H9 (cell line): ENCODE results near the gene ABCA13. TPM values are rescaled to one million over a fixed set of nuclear protein-coding genes. Genes with fewer than 3 reads are reported as not detected.

ENCODE experiments used
- DNase-seq: peaks from one replicate; pipeline ENCODE4 v3.0.0-alpha.2; 2017
- H2AFZ ChIP-seq: one replicate; pipeline ENCODE4 v1.6.1; 2013; ENCODE audit warnings: mild to moderate bottlenecking, low read length, control low read depth, moderate library complexity
- H2AK5ac ChIP-seq: 2 replicates; pipeline ENCODE4 v1.6.1; 2013; ENCODE audit warnings: low read length, control low read depth, mixed read lengths; ENCODE audit not compliant: insufficient read length
- H2BK120ac ChIP-seq: one replicate; pipeline ENCODE4 v1.6.1; 2013; ENCODE audit warnings: low read depth, mild to moderate bottlenecking, low read length, control low read depth, inconsistent platforms; ENCODE audit not compliant: poor library complexity, severe bottlenecking
- H2BK12ac ChIP-seq: 2 replicates; pipeline ENCODE4 v1.6.1; 2013; ENCODE audit warnings: low read length, control low read depth, mixed read lengths, low read depth; ENCODE audit not compliant: insufficient read length
- H2BK15ac ChIP-seq: 2 replicates; pipeline ENCODE4 v1.6.1; 2013; ENCODE audit warnings: low read depth, low read length, control low read depth
- H2BK20ac ChIP-seq: one replicate; pipeline ENCODE4 v1.6.1; 2013; ENCODE audit warnings: low read depth, mild to moderate bottlenecking, low read length, control low read depth, inconsistent platforms; ENCODE audit not compliant: poor library complexity, severe bottlenecking
- H2BK5ac ChIP-seq: 2 replicates; pipeline ENCODE4 v1.6.1; 2013; ENCODE audit warnings: low read length, control low read depth, mixed read lengths; ENCODE audit not compliant: insufficient read length
- H3K14ac ChIP-seq: 2 replicates; pipeline ENCODE4 v1.6.1; 2013; ENCODE audit warnings: low read length, control low read depth; ENCODE audit not compliant: insufficient read depth
- H3K18ac ChIP-seq: 2 replicates; pipeline ENCODE4 v1.6.1; 2013; ENCODE audit warnings: low read depth, mild to moderate bottlenecking, mixed read lengths, low read length, control low read depth; ENCODE audit not compliant: insufficient read length
- H3K23ac ChIP-seq: 2 replicates; pipeline ENCODE4 v1.6.1; 2013; ENCODE audit warnings: low read length, control low read depth, mixed read lengths, low read depth; ENCODE audit not compliant: insufficient read length
- H3K23me2 ChIP-seq: 2 replicates; pipeline ENCODE4 v1.6.1; 2013; ENCODE audit warnings: low read depth, mild to moderate bottlenecking, mixed read lengths, low read length, control low read depth; ENCODE audit not compliant: insufficient read length, poor library complexity, severe bottlenecking
- H3K27ac ChIP-seq: 2 replicates; pipeline ENCODE4 v1.5.1; 2013; ENCODE audit warnings: low read length, control low read depth, mixed read lengths, low read depth; ENCODE audit not compliant: insufficient read length
- H3K27me3 ChIP-seq: 2 replicates; pipeline ENCODE4 v1.6.1; 2013; ENCODE audit warnings: low read length, control low read depth, inconsistent platforms; ENCODE audit not compliant: insufficient read depth
- H3K4ac ChIP-seq: 2 replicates; pipeline ENCODE4 v1.6.1; 2013; ENCODE audit warnings: low read depth, mild to moderate bottlenecking, control low read depth, inconsistent platforms, low read length, moderate library complexity
- H3K4me1 ChIP-seq: 2 replicates; pipeline ENCODE4 v1.6.1; 2013; ENCODE audit warnings: low read length, control low read depth, inconsistent platforms; ENCODE audit not compliant: insufficient read depth
- H3K4me2 ChIP-seq: 2 replicates; pipeline ENCODE4 v1.6.1; 2013; ENCODE audit warnings: low read length, control low read depth, mixed read lengths; ENCODE audit not compliant: insufficient read length, insufficient read depth
- H3K56ac ChIP-seq: 2 replicates; pipeline ENCODE4 v1.6.1; 2013; ENCODE audit warnings: low read depth, mild to moderate bottlenecking, mixed read lengths, low read length, control low read depth; ENCODE audit not compliant: insufficient read length
- H3K79me1 ChIP-seq: 2 replicates; pipeline ENCODE4 v1.6.1; 2013; ENCODE audit warnings: low read depth, mild to moderate bottlenecking, moderate library complexity, low read length, control low read depth, inconsistent platforms; ENCODE audit not compliant: insufficient read depth, poor library complexity, severe bottlenecking
- H3K79me2 ChIP-seq: 2 replicates; pipeline ENCODE4 v1.6.1; 2013; ENCODE audit warnings: low read length, control low read depth, inconsistent platforms; ENCODE audit not compliant: insufficient read depth
- H3K9ac ChIP-seq: 2 replicates; pipeline ENCODE4 v1.6.1; 2013; ENCODE audit warnings: low read length, control low read depth, mixed read lengths; ENCODE audit not compliant: insufficient read length; ENCODE audit errors: extremely low read depth
- H3K9me3 ChIP-seq: one replicate; pipeline ENCODE4 v1.6.1; 2013; ENCODE audit warnings: low read depth, low read length, inconsistent platforms; ENCODE audit not compliant: control insufficient read depth
- H3T11ph ChIP-seq: one replicate; pipeline ENCODE4 v1.6.1; 2013; ENCODE audit warnings: mild to moderate bottlenecking, low read length, control low read depth, inconsistent platforms
- H4K20me1 ChIP-seq: one replicate; pipeline ENCODE4 v1.6.1; 2013; ENCODE audit not compliant: control insufficient read depth, insufficient read length, insufficient read depth
- H4K5ac ChIP-seq: 2 replicates; pipeline ENCODE4 v1.6.1; 2013; ENCODE audit warnings: low read depth, mild to moderate bottlenecking, mixed read lengths, low read length, control low read depth; ENCODE audit not compliant: insufficient read length
- H4K8ac ChIP-seq: replicated peaks from 2 replicates; pipeline ENCODE4 v1.6.1; 2013; ENCODE audit warnings: low read length, control low read depth, mixed read lengths, low read depth; ENCODE audit not compliant: insufficient read length
- H4K91ac ChIP-seq: 2 replicates; pipeline ENCODE4 v1.6.1; 2013; ENCODE audit warnings: low read depth, mild to moderate bottlenecking, moderate library complexity, mixed read lengths, low read length, control low read depth; ENCODE audit not compliant: insufficient read length
- H3K27ac Mint-ChIP-seq, 3 experiments: 2 replicates in 2 of 3; 3 replicates in 1 of 3; pipeline ENCODE4 v1.8.0; 2020 to 2021; ENCODE audit warnings: mixed read lengths in 3 of 3, mild to moderate bottlenecking in 1 of 3, moderate library complexity in 1 of 3
- H3K27me3 Mint-ChIP-seq: 2 replicates; pipeline ENCODE4 v1.8.0; 2021; ENCODE audit warnings: low read depth, mild to moderate bottlenecking, moderate library complexity, mixed read lengths
- H3K36me3 Mint-ChIP-seq, 3 experiments: 2 replicates in 2 of 3; 3 replicates in 1 of 3; pipeline ENCODE4 v1.8.0; 2020 to 2021; ENCODE audit warnings: low read depth in 3 of 3, mixed read lengths in 3 of 3; ENCODE audit not compliant: insufficient read depth in 1 of 3
- H3K4me1 Mint-ChIP-seq, 2 experiments: 2 replicates each; pipeline ENCODE4 v1.8.0; 2020; ENCODE audit warnings: mixed read lengths in 2 of 2
- H3K4me3 Mint-ChIP-seq, 2 experiments: 2 replicates in 1 of 2; 3 replicates in 1 of 2; pipeline ENCODE4 v1.8.0; 2020 to 2021; ENCODE audit warnings: mild to moderate bottlenecking in 2 of 2, mixed read lengths in 2 of 2, moderate library complexity in 1 of 2
- H3K9me3 Mint-ChIP-seq, 2 experiments: 2 replicates in 1 of 2; 3 replicates in 1 of 2; pipeline ENCODE4 v1.8.0; 2020; ENCODE audit warnings: mild to moderate bottlenecking in 2 of 2, mixed read lengths in 2 of 2, moderate library complexity in 1 of 2
- WGBS: extraction: QIAGEN DNeasy Blood & Tissue Kit; methylation state at CpG from one replicate; pipeline ENCODE4 v1.1.7; 2013; ENCODE audit warnings: missing lambda C conversion rate, low lambda C conversion rate, mixed read lengths; ENCODE audit not compliant: insufficient read length; ENCODE audit errors: extremely low coverage; 5-methylcytosine and 5-hydroxymethylcytosine counted together
- total RNA-seq: library from RNA; stranded (reverse); gene quantifications from 2 replicates; pipeline ENCODE4 v1.2.1, GENCODE V29; 2021
- TF ChIP-seq, protein P1 (sequence below): fragments of 200-600 bp; sonication (generic); conservative IDR thresholded peaks from 3 replicates; pipeline ENCODE4 v1.8.0; 2021; ENCODE audit warnings: antibody characterized with exemption, mild to moderate bottlenecking

ABCA13 gene
- total RNA-seq, 1 experiment from 2014 or later, result 0.11 TPM

DNA sequence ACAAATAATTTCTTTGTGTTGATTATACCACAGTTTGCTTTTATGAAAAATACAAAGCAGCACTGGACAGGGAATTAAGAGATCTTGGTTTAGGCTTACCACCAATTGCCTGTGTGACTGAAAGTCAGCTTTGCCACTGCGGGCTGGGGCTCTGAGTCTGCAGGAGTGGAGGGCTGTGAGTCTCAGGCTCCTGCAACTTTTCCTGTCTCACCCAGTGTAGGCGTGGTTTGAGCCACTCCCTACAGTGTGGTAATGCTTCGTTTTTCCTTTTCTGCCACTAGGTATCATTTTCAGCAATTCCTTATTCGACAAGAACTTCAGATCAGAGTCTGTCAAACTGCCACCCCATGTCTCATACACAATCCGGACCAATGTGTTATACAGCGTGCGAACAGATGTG, 180.6 kb downstream of the ABCA13 start:
- Mint-ChIP-seq H3K4me3 (no peak overlapping the region), H3K4me1 (no peaks in the 10 kb centered on the region), H3K27me3 (no peaks in the 10 kb centered on the region), H3K9me3 (peaks cover 0 to 2% of the 10 kb centered on the region in 2 experiments; a peak in 1 of 5 replicates), H3K36me3 (no peaks in the 10 kb centered on the region), H3K27ac (no peak overlapping the region)
- Histone ChIP-seq H3K79me2 (no peaks in the 10 kb centered on the region), H3K9me3 (no peaks in the 10 kb centered on the region), H4K91ac (no peak overlapping the region), H3K27me3 (no peaks in the 10 kb centered on the region), H3K4me1 (no peaks in the 10 kb centered on the region), H2AK5ac (no peak overlapping the region), H3K9ac (no peak overlapping the region), H2BK120ac (no peak overlapping the region), H3K23ac (no peak overlapping the region), H3K4me2 (no peak overlapping the region), H2BK15ac (no peak overlapping the region), H3K14ac (no peak overlapping the region), H4K20me1 (no peaks in the 10 kb centered on the region), H2BK12ac (no peak overlapping the region), H4K8ac (no peak overlapping the region), H3T11ph (no peak overlapping the region), H3K27ac (no peak overlapping the region), H2AFZ (no peak overlapping the region), H2BK20ac (no peak overlapping the region), H4K5ac (no peak overlapping the region), H2BK5ac (no peak overlapping the region), H3K23me2 (no peaks in the 10 kb centered on the region), H3K79me1 (no peaks in the 10 kb centered on the region), H3K18ac (no peak overlapping the region), H3K56ac (no peak overlapping the region), H3K4ac (no peak overlapping the region)
- TF ChIP-seq, protein P1, sequence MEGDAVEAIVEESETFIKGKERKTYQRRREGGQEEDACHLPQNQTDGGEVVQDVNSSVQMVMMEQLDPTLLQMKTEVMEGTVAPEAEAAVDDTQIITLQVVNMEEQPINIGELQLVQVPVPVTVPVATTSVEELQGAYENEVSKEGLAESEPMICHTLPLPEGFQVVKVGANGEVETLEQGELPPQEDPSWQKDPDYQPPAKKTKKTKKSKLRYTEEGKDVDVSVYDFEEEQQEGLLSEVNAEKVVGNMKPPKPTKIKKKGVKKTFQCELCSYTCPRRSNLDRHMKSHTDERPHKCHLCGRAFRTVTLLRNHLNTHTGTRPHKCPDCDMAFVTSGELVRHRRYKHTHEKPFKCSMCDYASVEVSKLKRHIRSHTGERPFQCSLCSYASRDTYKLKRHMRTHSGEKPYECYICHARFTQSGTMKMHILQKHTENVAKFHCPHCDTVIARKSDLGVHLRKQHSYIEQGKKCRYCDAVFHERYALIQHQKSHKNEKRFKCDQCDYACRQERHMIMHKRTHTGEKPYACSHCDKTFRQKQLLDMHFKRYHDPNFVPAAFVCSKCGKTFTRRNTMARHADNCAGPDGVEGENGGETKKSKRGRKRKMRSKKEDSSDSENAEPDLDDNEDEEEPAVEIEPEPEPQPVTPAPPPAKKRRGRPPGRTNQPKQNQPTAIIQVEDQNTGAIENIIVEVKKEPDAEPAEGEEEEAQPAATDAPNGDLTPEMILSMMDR, result no peak
- no peak for DNase-seq
- WGBS, result no CpG with 5 or more reads among the region's 7 CpGs
